Calu3 (cell line): Measurements from ENCODE around the gene CPA4. TPM values are rescaled to one million over a fixed set of nuclear protein-coding genes. Genes with fewer than 3 reads are reported as not detected.

Experiments
- BruUV-seq: library from RNA; stranded (reverse); fragments of 400-500 nt; replicated peaks from 2 replicates; lab custom pipeline; 2021; lab: Mats Ljungman, UMichigan
- CTCF ChIA-PET: fragments of 300-600 bp; sonication (Branson Sonifier 250); formaldehyde crosslinking; loops from one replicate; lab custom pipeline; 2022; ENCODE audit warnings: antibody characterized with exemption; lab: Charles Lee
- DNase-seq: peaks from one replicate; pipeline ENCODE4 v3.0.0; 2022
- H3K27ac Mint-ChIP-seq: one replicate; pipeline ENCODE4 v1.8.0; 2022; ENCODE audit warnings: mixed read lengths; ENCODE audit not compliant: unreplicated experiment
- H3K27me3 Mint-ChIP-seq: one replicate; pipeline ENCODE4 v1.8.0; 2022; ENCODE audit warnings: mixed read lengths; ENCODE audit not compliant: unreplicated experiment
- H3K36me3 Mint-ChIP-seq: one replicate; pipeline ENCODE4 v1.8.0; 2022; ENCODE audit warnings: mild to moderate bottlenecking, moderate library complexity, mixed read lengths; ENCODE audit not compliant: insufficient read depth, unreplicated experiment
- H3K4me1 Mint-ChIP-seq: one replicate; pipeline ENCODE4 v1.8.0; 2022; ENCODE audit warnings: mild to moderate bottlenecking, low read depth, mixed read lengths; ENCODE audit not compliant: unreplicated experiment
- H3K4me3 Mint-ChIP-seq: one replicate; pipeline ENCODE4 v1.8.0; 2022; ENCODE audit warnings: mild to moderate bottlenecking, low read depth, moderate library complexity, mixed read lengths; ENCODE audit not compliant: unreplicated experiment
- H3K9me3 Mint-ChIP-seq: one replicate; pipeline ENCODE4 v1.8.0; 2022; ENCODE audit warnings: low read depth, mixed read lengths; ENCODE audit not compliant: unreplicated experiment
- CTCF ChIP-seq: fragments of 200-600 bp; IDR thresholded peaks from one replicate; pipeline ENCODE4 v1.8.0; 2022; ENCODE audit warnings: antibody characterized with exemption; ENCODE audit not compliant: unreplicated experiment
- intact Hi-C: fragments of 100-400 bp; cut with micrococcal nuclease; formaldehyde crosslinking; loops from one replicate; pipeline ENCODE4 v1.10.0; 2022; ENCODE audit not compliant: unreplicated experiment
- total RNA-seq: library from RNA; stranded (reverse); gene quantifications from 2 replicates; pipeline ENCODE4 v1.2.3, GENCODE V29; 2022

CPA4 gene
- total RNA-seq, 1 experiment from 2014 or later: not detected

GRCh38 chr7:130279906-130280305 is 13.1 kb upstream of the CPA4 start:
- TF ChIP-seq CTCF: no peak
- Mint-ChIP-seq H3K27me3 (peaks cover 48% of the 10 kb centered on the region), H3K9me3 (no peaks in the 10 kb centered on the region), H3K36me3 (no peaks in the 10 kb centered on the region), H3K27ac (no peak overlapping the region), H3K4me3 (no peak overlapping the region), H3K4me1 (no peaks in the 10 kb centered on the region)
- DNase-seq: no peak
- BruUV-seq: no TSS peak
- CTCF ChIA-PET: no interaction called here
- intact Hi-C loops: no loop called here

- no peak overlapping the region for H3K27ac Mint-ChIP-seq
- intact Hi-C loops: no loop called here
- H3K4me3 Mint-ChIP-seq: no peak overlapping the region
- CTCF ChIA-PET: interaction anchor here (0.6 kb wide), 1 partner anchor 367 kb away, joined by 4 read pairs; no protein-coding TSS in a partner anchor
- no TSS peak for BruUV-seq
- H3K36me3 Mint-ChIP-seq: no peaks in the 10 kb centered on the region
- TF ChIP-seq CTCF: no peak
- H3K9me3 Mint-ChIP-seq: no peaks in the 10 kb centered on the region
- peaks cover 39% of the 10 kb centered on the region for H3K27me3 Mint-ChIP-seq
- DNase-seq: no peak
- H3K4me1 Mint-ChIP-seq: no peaks in the 10 kb centered on the region
Observed at GRCh38 chr7:130281260-130281659, 11.7 kb upstream of the CPA4 start.

GRCh38 chr7:130286881-130287280 is 6.1 kb upstream of the CPA4 start:
- Mint-ChIP-seq H3K4me3 (no peak overlapping the region), H3K27ac (no peak overlapping the region), H3K27me3 (peaks cover 28% of the 10 kb centered on the region), H3K4me1 (peaks cover 7% of the 10 kb centered on the region), H3K9me3 (no peaks in the 10 kb centered on the region), H3K36me3 (no peaks in the 10 kb centered on the region)
- CTCF ChIA-PET: no interaction called here
- intact Hi-C loops: no loop called here
- TF ChIP-seq CTCF: no peak
- BruUV-seq: no TSS peak
- DNase-seq: no peak

GRCh38 chr7:130288168-130288567 is 4.8 kb upstream of the CPA4 start:
- Mint-ChIP-seq H3K9me3 (no peaks in the 10 kb centered on the region), H3K27ac (no peak overlapping the region), H3K4me1 (peaks cover 7% of the 10 kb centered on the region), H3K4me3 (no peak overlapping the region), H3K36me3 (no peaks in the 10 kb centered on the region), H3K27me3 (peaks cover 16% of the 10 kb centered on the region)
- no TSS peak for BruUV-seq
- CTCF ChIA-PET: no interaction called here
- DNase-seq: no peak
- no peak for TF ChIP-seq CTCF
- intact Hi-C loops: no loop called here
